Lung (tissue), 12 donors: ENCODE measurements around the gene INHBC. TPM values are rescaled to one million over a fixed set of nuclear protein-coding genes. Genes with fewer than 3 reads are reported as not detected.

ENCODE experiments used
- ATAC-seq: fragments of 200-7000 bp; cut with Tn5 transposase; one replicate; pipeline ENCODE4 v1.9.1; 2020; ENCODE audit warnings: moderate number of reproducible peaks; ENCODE audit not compliant: insufficient read depth, low FRiP score
- DNase-seq, 3 donors: peaks; one replicate each; pipeline ENCODE4 v3.0.0-alpha.2; 2013 to 2017
- H3K27ac ChIP-seq, 2 donors: one replicate each; pipeline ENCODE4 v1.5.1; 2013; ENCODE audit warnings: mild to moderate bottlenecking in 2 of 2, moderate library complexity in 2 of 2, control low read depth in 1 of 2, inconsistent platforms in 1 of 2, low read depth in 1 of 2, low read length in 1 of 2
- H3K27me3 ChIP-seq, 3 donors: one replicate each; pipeline ENCODE4 v1.5.1; 2013; ENCODE audit warnings: low read length in 2 of 3; ENCODE audit not compliant: control insufficient read depth in 3 of 3, insufficient read depth in 3 of 3
- H3K36me3 ChIP-seq, 4 donors: one replicate each; pipeline ENCODE4 v1.5.1; 2013; ENCODE audit warnings: low read length in 4 of 4, mild to moderate bottlenecking in 1 of 4, moderate library complexity in 1 of 4; ENCODE audit not compliant: control insufficient read depth in 4 of 4, insufficient read depth in 4 of 4
- H3K4me1 ChIP-seq, 5 donors: one replicate each; pipeline ENCODE4 v1.5.1; 2013; ENCODE audit warnings: low read length in 5 of 5, mild to moderate bottlenecking in 2 of 5, moderate library complexity in 1 of 5; ENCODE audit not compliant: control insufficient read depth in 5 of 5, insufficient read depth in 5 of 5
- H3K4me3 ChIP-seq: one replicate; pipeline ENCODE4 v1.5.1; 2013; ENCODE audit warnings: mild to moderate bottlenecking, control low read depth, moderate library complexity
- H3K9ac ChIP-seq, 2 donors: one replicate each; pipeline ENCODE4 v1.5.1; 2013; ENCODE audit warnings: low read length in 2 of 2, control low read depth in 1 of 2; ENCODE audit not compliant: insufficient read depth in 1 of 2
- H3K9me3 ChIP-seq, 4 donors: one replicate each; pipeline ENCODE4 v1.5.1; 2013; ENCODE audit warnings: low read length in 3 of 4, mild to moderate bottlenecking in 1 of 4, moderate library complexity in 1 of 4; ENCODE audit not compliant: control insufficient read depth in 4 of 4, insufficient read depth in 3 of 4
- CTCF ChIP-seq: IDR thresholded peaks from 2 replicates; pipeline ENCODE4 v1.5.1; 2012; ENCODE audit warnings: mild to moderate bottlenecking; ENCODE audit errors: control extremely low read depth, extremely low read depth
- WGBS, 2 donors: extraction: QIAGEN DNeasy Blood & Tissue Kit; methylation state at CpG; one replicate each; pipeline ENCODE4 v1.1.7; 2013; 5-methylcytosine and 5-hydroxymethylcytosine counted together
- polyA plus RNA-seq, 2 donors: library from polyadenylated mRNA; stranded (reverse); fragments of 200-250 nt; gene quantifications; one replicate each; pipeline ENCODE4 v1.2.1, GENCODE V29; 2013
- total RNA-seq, 2 donors: library from RNA; depleted of rRNA in 1 of 2; stranded (reverse); fragments of >200 nt in 1 of 2; gene quantifications; one replicate each; pipeline ENCODE4 v1.2.1, GENCODE V29; 2014 to 2021
- donor health status: control.
- donor health status: control.
- donor health status: Bipolar disorder and iron deficiency.
- donor health status: healthy.
- donor health status: DM: yes; HTN: yes; CAD: no.

The INHBC gene
- total and polyA plus RNA-seq, 4 donors = 0.02 TPM; not detected in 3

GRCh38 chr12:57497223-57498131, 62.9 kb downstream of the INHBC start:
- H3K4me1 ChIP-seq = no peaks in the 10 kb centered on the region
- WGBS, 2 donors = 88 to 90% methylated on average over 12 of the region's 12 CpGs
- H3K27me3 ChIP-seq = no peaks in the 10 kb centered on the region
- no peak overlapping the region for H3K27ac ChIP-seq
- DNase-seq (no peak), ATAC-seq (no peak)
- no peak overlapping the region for H3K4me3 ChIP-seq
- H3K36me3 ChIP-seq = peaks cover 21 to 47% (median 35%) of the 10 kb centered on the region in 4 donors
- no peak for TF ChIP-seq CTCF
- H3K9ac ChIP-seq = no peak overlapping the region
- peaks cover 0 to 2% (median 0%) of the 10 kb centered on the region in 4 donors for H3K9me3 ChIP-seq

GRCh38 chr12:57498132-57498502, 63.5 kb downstream of the INHBC start:
- H3K9ac ChIP-seq = no peak overlapping the region
- WGBS, 2 donors = 90 to 91% methylated on average over 9 of the region's 9 CpGs
- peaks cover 0 to 2% (median 0%) of the 10 kb centered on the region in 4 donors for H3K9me3 ChIP-seq
- no peak for TF ChIP-seq CTCF
- no peaks in the 10 kb centered on the region for H3K4me1 ChIP-seq
- peaks cover 23 to 47% (median 32%) of the 10 kb centered on the region in 4 donors for H3K36me3 ChIP-seq
- no peak overlapping the region for H3K27ac ChIP-seq
- H3K4me3 ChIP-seq = no peak overlapping the region
- no peaks in the 10 kb centered on the region for H3K27me3 ChIP-seq
- DNase-seq (no peak), ATAC-seq (no peak)

DNA sequence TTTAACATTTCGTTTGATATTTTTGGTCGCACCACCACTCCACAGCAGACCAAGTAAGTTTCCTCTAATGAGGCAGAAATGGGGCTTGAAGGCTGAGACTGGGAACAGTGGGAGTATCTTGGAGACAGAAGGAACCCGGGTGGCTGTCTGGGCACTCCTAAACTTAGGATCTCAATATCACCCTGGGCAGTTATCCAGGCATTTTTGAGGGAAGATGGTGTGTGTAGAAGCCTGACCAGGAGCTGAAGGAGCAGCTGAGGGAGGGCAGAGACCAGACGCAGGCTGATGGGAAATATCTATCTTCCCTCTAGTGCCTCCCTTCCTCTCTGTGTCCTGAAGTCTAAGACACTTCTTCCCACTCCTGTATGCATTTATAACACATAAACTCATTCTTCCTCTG, 64.0 kb downstream of the INHBC start:
- no peaks in the 10 kb centered on the region for H3K27me3 ChIP-seq
- H3K36me3 ChIP-seq = peaks cover 23 to 50% (median 33%) of the 10 kb centered on the region in 4 donors
- peaks cover 0 to 2% (median 0%) of the 10 kb centered on the region in 4 donors for H3K9me3 ChIP-seq
- H3K27ac ChIP-seq = no peak overlapping the region
- no peak for TF ChIP-seq CTCF
- ATAC-seq (no peak), DNase-seq (no peak)
- no peak overlapping the region for H3K9ac ChIP-seq
- no peak overlapping the region for H3K4me3 ChIP-seq
- H3K4me1 ChIP-seq = no peaks in the 10 kb centered on the region
- WGBS, 2 donors = 92 to 95% methylated on average over 4 of the region's 4 CpGs
